ENCODE data around the gene GRID2. TPM values are rescaled to one million over a fixed set of nuclear protein-coding genes. Genes with fewer than 3 reads are reported as not detected.

The GRID2 gene
- total RNA-seq, 1 experiment from 2014 or later, result not detected

DNA sequence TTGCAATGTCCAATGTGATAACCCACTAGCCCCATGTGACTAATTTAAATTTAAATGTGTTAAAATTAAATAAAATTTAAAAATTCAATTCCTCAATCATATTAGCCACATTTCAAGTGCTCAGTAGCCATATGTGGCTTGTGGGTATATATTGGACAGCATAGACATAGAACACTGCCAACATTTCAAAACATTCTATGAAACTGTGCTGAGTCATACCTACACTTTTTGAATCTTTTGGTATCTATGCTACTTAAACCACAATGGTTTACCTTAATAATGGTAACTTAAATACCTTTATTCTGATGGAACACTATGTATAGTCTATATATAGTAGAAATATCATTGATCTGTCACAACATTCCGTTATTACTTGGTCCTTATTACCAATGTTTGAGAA lies 1301.4 kb downstream of the GRID2 start:
- H3K4me1 Mint-ChIP-seq (ENCODE audit: low read depth, unreplicated experiment), result no peaks in the 10 kb centered on the region
- no TSS peak for BruUV-seq (replicated peaks)

GRCh38 chr4:93617606-93618005 lies 1313.8 kb downstream of the GRID2 start:
- Histone ChIP-seq H3K4me3 (ENCODE audit: low read depth, low read length) (no peak overlapping the region), H3K9me3 (no peaks in the 10 kb centered on the region), H3K4me1 (no peaks in the 10 kb centered on the region), H3K27me3 (replicated peaks; ENCODE audit: control insufficient read depth, insufficient read depth, low read length) (no peaks in the 10 kb centered on the region), H3K36me3 (ENCODE audit: control insufficient read depth, insufficient read depth, low read length) (no peaks in the 10 kb centered on the region)
- POLR2A ChIA-PET, result no interaction called here
- Mint-ChIP-seq H3K4me1 (ENCODE audit: low read depth, unreplicated experiment) (no peaks in the 10 kb centered on the region), H3K27me3 (ENCODE audit: insufficient read depth, unreplicated experiment) (no peaks in the 10 kb centered on the region), H3K4me3 (ENCODE audit: unreplicated experiment) (no peak overlapping the region), H3K9me3 (ENCODE audit: unreplicated experiment) (no peaks in the 10 kb centered on the region), H3K27ac (ENCODE audit: unreplicated experiment) (no peak overlapping the region), H3K36me3 (ENCODE audit: insufficient read depth, unreplicated experiment) (no peaks in the 10 kb centered on the region)
- BruUV-seq (replicated peaks), result no TSS peak
- CTCF ChIA-PET, result no interaction called here
- DNase-seq, result no peak
- TF ChIP-seq CTCF (IDR thresholded peaks at IDR 0.05; ENCODE audit: insufficient read depth in 1 of 2, low read depth in 1 of 2, low read length in 1 of 2, severe bottlenecking in 1 of 2, unreplicated experiment in 1 of 2), result no peak
- intact Hi-C loops (cut with micrococcal nuclease; ENCODE audit: unreplicated experiment), result no loop called here

More for the DNA sequence above, 1301.4 kb downstream of the GRID2 start:
- H3K27me3 ChIP-seq (replicated peaks; ENCODE audit: control insufficient read depth, insufficient read depth, low read length), result no peaks in the 10 kb centered on the region
- no peaks in the 10 kb centered on the region for H3K9me3 ChIP-seq
- POLR2A ChIA-PET, result no interaction called here
- no peaks in the 10 kb centered on the region for H3K36me3 ChIP-seq (ENCODE audit: control insufficient read depth, insufficient read depth, low read length)
- Mint-ChIP-seq H3K27me3 (ENCODE audit: insufficient read depth, unreplicated experiment) (no peaks in the 10 kb centered on the region), H3K4me3 (ENCODE audit: unreplicated experiment) (no peak overlapping the region), H3K27ac (ENCODE audit: unreplicated experiment) (no peak overlapping the region), H3K36me3 (ENCODE audit: insufficient read depth, unreplicated experiment) (no peaks in the 10 kb centered on the region), H3K9me3 (ENCODE audit: unreplicated experiment) (no peaks in the 10 kb centered on the region)
- intact Hi-C loops (cut with micrococcal nuclease; ENCODE audit: unreplicated experiment), result no loop called here
- CTCF ChIA-PET, result no interaction called here
- H3K4me1 ChIP-seq, result no peaks in the 10 kb centered on the region
- no peak for DNase-seq
- TF ChIP-seq CTCF (IDR thresholded peaks at IDR 0.05; ENCODE audit: insufficient read depth in 1 of 2, low read depth in 1 of 2, low read length in 1 of 2, severe bottlenecking in 1 of 2, unreplicated experiment in 1 of 2), result no peak
- no peak overlapping the region for H3K4me3 ChIP-seq (ENCODE audit: low read depth, low read length)

DNA sequence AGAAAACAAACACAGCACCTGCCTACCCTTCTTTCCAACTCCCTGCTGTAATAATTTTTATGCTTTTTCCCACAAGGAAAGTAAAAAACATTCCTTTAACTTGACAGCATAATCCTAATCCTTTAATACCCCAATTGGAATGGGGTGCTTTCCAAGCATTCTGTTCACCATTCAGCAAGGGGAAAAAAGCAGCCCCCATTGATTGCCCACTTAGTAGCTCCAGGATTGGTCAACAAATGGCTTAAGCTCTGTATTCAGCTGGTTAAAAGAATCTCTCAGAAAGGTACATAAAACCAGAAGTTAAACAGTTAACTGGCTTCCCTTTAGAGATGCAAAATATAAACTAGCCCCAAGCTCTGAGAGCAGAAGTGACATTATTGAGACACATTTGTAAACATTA lies 1330.0 kb downstream of the GRID2 start:
- CTCF ChIA-PET, result no interaction called here
- Histone ChIP-seq H3K9me3 (no peaks in the 10 kb centered on the region), H3K4me3 (ENCODE audit: low read depth, low read length) (no peak overlapping the region), H3K36me3 (ENCODE audit: control insufficient read depth, insufficient read depth, low read length) (no peaks in the 10 kb centered on the region), H3K27me3 (replicated peaks; ENCODE audit: control insufficient read depth, insufficient read depth, low read length) (no peaks in the 10 kb centered on the region), H3K4me1 (no peaks in the 10 kb centered on the region)
- H3K9me3 Mint-ChIP-seq (ENCODE audit: unreplicated experiment), result no peaks in the 10 kb centered on the region
- no peak for DNase-seq
- H3K4me3 Mint-ChIP-seq (ENCODE audit: unreplicated experiment), result no peak overlapping the region
- no peak for TF ChIP-seq CTCF (IDR thresholded peaks at IDR 0.05; ENCODE audit: insufficient read depth in 1 of 2, low read depth in 1 of 2, low read length in 1 of 2, severe bottlenecking in 1 of 2, unreplicated experiment in 1 of 2)
- POLR2A ChIA-PET, result no interaction called here
- H3K36me3 Mint-ChIP-seq (ENCODE audit: insufficient read depth, unreplicated experiment), result no peaks in the 10 kb centered on the region
- intact Hi-C loops (cut with micrococcal nuclease; ENCODE audit: unreplicated experiment), result no loop called here
- no TSS peak for BruUV-seq (replicated peaks)
- H3K27me3 Mint-ChIP-seq (ENCODE audit: insufficient read depth, unreplicated experiment), result no peaks in the 10 kb centered on the region
- H3K4me1 Mint-ChIP-seq (ENCODE audit: low read depth, unreplicated experiment), result no peaks in the 10 kb centered on the region
- no peak overlapping the region for H3K27ac Mint-ChIP-seq (ENCODE audit: unreplicated experiment)
